ENCODE data around the gene IGLON5. TPM values are rescaled to one million over a fixed set of nuclear protein-coding genes. Genes with fewer than 3 reads are reported as not detected.

Gene IGLON5
- total RNA-seq, 1 experiment from 2014 or later: not detected

GRCh38 chr19:51341066-51341465, 29.6 kb downstream of the IGLON5 start:
- BruUV-seq (replicated peaks): no TSS peak
- intact Hi-C loops (cut with micrococcal nuclease): no loop called here
- ATAC-seq (no peak), DNase-seq (ENCODE audit: low read depth, low spot score) (no peak)
- no peaks in the 10 kb centered on the region for H3K27me3 ChIP-seq (ENCODE audit: insufficient read depth, low read length)
- H3K9me2 ChIP-seq (ENCODE audit: insufficient read depth): no peaks in the 10 kb centered on the region
- no peak for TF ChIP-seq SIN3A (IDR thresholded peaks at IDR 0.05; ENCODE audit: low read depth)
- TF ChIP-seq TCF7L2 (IDR thresholded peaks at IDR 0.05; ENCODE audit: borderline replicate concordance, extremely low read depth, insufficient read depth, insufficient read length): no peak
- TF ChIP-seq POLR2AphosphoS5 (IDR thresholded peaks at IDR 0.05; ENCODE audit: low read depth, low read length): no peak
- no peak for TF ChIP-seq EGR1 (IDR thresholded peaks at IDR 0.05; ENCODE audit: low read depth)
- no peak for TF ChIP-seq ZBTB33 (IDR thresholded peaks at IDR 0.05; ENCODE audit: extremely low read depth, insufficient replicate concordance, low read length)
- TF ChIP-seq EZH2phosphoT487 (IDR thresholded peaks at IDR 0.05; ENCODE audit: borderline replicate concordance): no peak
- no peak for TF ChIP-seq CBX3 (IDR thresholded peaks at IDR 0.05; ENCODE audit: low read depth)
- no peak for TF ChIP-seq SRF (IDR thresholded peaks at IDR 0.05; ENCODE audit: low read depth)
- no peak for TF ChIP-seq ELF1 (IDR thresholded peaks at IDR 0.05; ENCODE audit: borderline replicate concordance, low read depth)
- TF ChIP-seq ATF3 (IDR thresholded peaks at IDR 0.05): no peak
- TF ChIP-seq EZH2 (IDR thresholded peaks at IDR 0.05): no peak
- TF ChIP-seq POLR2A (IDR thresholded peaks at IDR 0.05; ENCODE audit: borderline replicate concordance, extremely low read depth, insufficient read depth, insufficient read length): no peak
- TF ChIP-seq RAD21 (IDR thresholded peaks at IDR 0.05; ENCODE audit: low read depth): no peak
- TF ChIP-seq CTCF (IDR thresholded peaks at IDR 0.05 in 2 of 3, conservative IDR thresholded peaks at IDR 0.05 in 1 of 3; ENCODE audit: borderline replicate concordance in 1 of 3, insufficient read depth in 1 of 3, low read depth in 2 of 3, low read length in 2 of 3): no peak
- TF ChIP-seq YY1 (IDR thresholded peaks at IDR 0.05; ENCODE audit: extremely low read depth, insufficient replicate concordance, low read depth, low read length): no peak
- TF ChIP-seq ZNF274 (IDR thresholded peaks at IDR 0.05; ENCODE audit: low read depth, low read length): no peak
- no peak for TF ChIP-seq MAX (IDR thresholded peaks at IDR 0.05)
- TF ChIP-seq JUND (IDR thresholded peaks at IDR 0.05): no peak
- TF ChIP-seq CEBPB (IDR thresholded peaks at IDR 0.05; ENCODE audit: low read depth): no peak
- TF ChIP-seq SP1 (IDR thresholded peaks at IDR 0.05; ENCODE audit: low read depth): no peak
- no peaks in the 10 kb centered on the region for H3K79me2 ChIP-seq (ENCODE audit: insufficient read depth, low read length)
- no peaks in the 10 kb centered on the region for H3K9me3 ChIP-seq (ENCODE audit: control insufficient read depth in 1 of 2, insufficient read depth in 1 of 2, low read depth in 1 of 2, low read length in 2 of 2)
- no peak overlapping the region for H3K27ac ChIP-seq (ENCODE audit: low read depth, low read length)
- POLR2A ChIA-PET: interaction anchor here (0.6 to 1.5 kb wide), 4 partner anchors 26 to 617 kb away, joined by 3 to 4 read pairs (median 3); no protein-coding TSS in a partner anchor
- peak overlapping the region; percentile 90; the same call in 1 of the 2 replicates for H3K4me2 ChIP-seq (ENCODE audit: low read length)
- H2AFZ ChIP-seq (ENCODE audit: low read depth, low read length, poor library complexity, severe bottlenecking): no peak overlapping the region
- no peaks in the 10 kb centered on the region for H4K20me1 ChIP-seq (ENCODE audit: insufficient read depth)
- H3K4me3 ChIP-seq (replicated peaks in 1 of 2; ENCODE audit: low read depth in 1 of 2, low read length in 2 of 2): no peak overlapping the region
- RAD21 ChIA-PET (ENCODE audit: low non-redundant PET in 1 of 2, low total read pairs in 2 of 2, uncharacterized antibody in 2 of 2, unreplicated experiment in 2 of 2): no interaction called here
- CTCF ChIA-PET: no interaction called here
- peaks cover 5 to 45% of the 10 kb centered on the region in 2 experiments; a peak in 3 of 4 replicates for H3K4me1 ChIP-seq (ENCODE audit: control insufficient read depth in 1 of 2, insufficient read depth in 2 of 2, low read length in 2 of 2)
- H3K9ac ChIP-seq (ENCODE audit: low read length): no peak overlapping the region
- H3K36me3 ChIP-seq (ENCODE audit: control insufficient read depth in 1 of 2, insufficient read depth in 2 of 2, low read length in 2 of 2): no peaks in the 10 kb centered on the region; a peak in 2 of 4 replicates
